ENCODE results near the gene CD2AP. TPM values are rescaled to one million over a fixed set of nuclear protein-coding genes. Genes with fewer than 3 reads are reported as not detected.
"Not testable (repeated sequence)": the region's sequence is repeated elsewhere in the genome, so short reads cannot be mapped to it uniquely, and the experiment has no call there.

CD2AP gene
- total RNA-seq, 1 donor from 2014 or later = 23.6 TPM

DNA sequence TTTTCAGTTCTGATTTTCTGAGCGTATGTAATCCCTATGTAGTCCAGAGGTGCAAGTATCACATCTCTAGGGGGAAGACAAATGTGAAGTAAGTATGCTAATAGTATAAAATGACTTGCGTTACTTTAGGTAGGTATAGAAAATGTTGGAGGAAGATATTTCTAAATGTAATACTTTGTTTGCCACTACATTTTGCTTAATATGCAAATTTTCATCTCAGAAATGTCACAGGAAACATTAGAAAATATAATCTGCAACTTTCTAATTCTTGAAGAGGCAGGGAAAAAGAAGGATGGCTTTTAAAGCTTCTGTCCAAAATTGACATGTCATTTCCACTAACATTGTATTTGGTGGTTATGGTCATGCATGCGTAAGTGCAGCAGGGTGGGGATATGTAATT lies 85.6 kb downstream of the CD2AP start:
- H3K27ac ChIP-seq = no peak overlapping the region
- H3K36me3 ChIP-seq = peaks cover 0 to 12% of the 10 kb centered on the region in 2 donors
- intact Hi-C loops (cut with DNase I) = no loop called here
- no peak overlapping the region for H3K4me3 ChIP-seq
- no peak for DNase-seq (ENCODE audit: extremely low spot score in 2 of 2)
- no peaks in the 10 kb centered on the region for H3K4me1 ChIP-seq
- TF ChIP-seq, protein P1, sequence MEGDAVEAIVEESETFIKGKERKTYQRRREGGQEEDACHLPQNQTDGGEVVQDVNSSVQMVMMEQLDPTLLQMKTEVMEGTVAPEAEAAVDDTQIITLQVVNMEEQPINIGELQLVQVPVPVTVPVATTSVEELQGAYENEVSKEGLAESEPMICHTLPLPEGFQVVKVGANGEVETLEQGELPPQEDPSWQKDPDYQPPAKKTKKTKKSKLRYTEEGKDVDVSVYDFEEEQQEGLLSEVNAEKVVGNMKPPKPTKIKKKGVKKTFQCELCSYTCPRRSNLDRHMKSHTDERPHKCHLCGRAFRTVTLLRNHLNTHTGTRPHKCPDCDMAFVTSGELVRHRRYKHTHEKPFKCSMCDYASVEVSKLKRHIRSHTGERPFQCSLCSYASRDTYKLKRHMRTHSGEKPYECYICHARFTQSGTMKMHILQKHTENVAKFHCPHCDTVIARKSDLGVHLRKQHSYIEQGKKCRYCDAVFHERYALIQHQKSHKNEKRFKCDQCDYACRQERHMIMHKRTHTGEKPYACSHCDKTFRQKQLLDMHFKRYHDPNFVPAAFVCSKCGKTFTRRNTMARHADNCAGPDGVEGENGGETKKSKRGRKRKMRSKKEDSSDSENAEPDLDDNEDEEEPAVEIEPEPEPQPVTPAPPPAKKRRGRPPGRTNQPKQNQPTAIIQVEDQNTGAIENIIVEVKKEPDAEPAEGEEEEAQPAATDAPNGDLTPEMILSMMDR (IDR thresholded peaks at IDR 0.05) = no peak
- TF ChIP-seq POLR2A (IDR thresholded peaks at IDR 0.05) = no peak
- TF ChIP-seq POLR2AphosphoS5 (IDR thresholded peaks at IDR 0.05; ENCODE audit: insufficient read depth in 1 of 2, low read depth in 1 of 2) = no peak
- no peaks in the 10 kb centered on the region for H3K27me3 ChIP-seq
- H3K9me3 ChIP-seq = no peaks in the 10 kb centered on the region

DNA sequence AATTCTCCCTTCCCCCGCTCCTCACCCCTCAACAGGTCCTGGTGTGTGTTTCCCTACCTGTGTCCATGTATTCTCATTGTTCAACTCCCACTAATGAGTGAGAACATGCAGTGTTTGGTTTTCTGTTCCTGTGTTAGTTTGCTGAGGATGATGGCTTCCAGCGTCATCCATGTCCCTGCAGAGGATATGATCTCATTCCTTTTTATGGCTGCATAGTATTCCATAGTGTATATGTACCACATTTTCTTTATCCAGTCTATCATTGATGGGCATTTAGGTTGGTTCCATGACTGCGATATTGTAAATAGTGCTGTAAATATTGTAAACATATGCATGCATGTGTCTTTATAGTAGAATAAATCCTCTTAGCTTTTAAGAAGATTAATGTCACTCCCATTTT lies 89.0 kb downstream of the CD2AP start:
- intact Hi-C loops (cut with DNase I); DNase-seq (ENCODE audit: extremely low spot score in 2 of 2); H3K4me3 ChIP-seq; H3K9me3 ChIP-seq; H3K27ac ChIP-seq; H3K27me3 ChIP-seq; H3K4me1 ChIP-seq: not testable (repeated sequence)
- peaks cover 0 to 12% of the 10 kb centered on the region in 2 donors for H3K36me3 ChIP-seq

DNA sequence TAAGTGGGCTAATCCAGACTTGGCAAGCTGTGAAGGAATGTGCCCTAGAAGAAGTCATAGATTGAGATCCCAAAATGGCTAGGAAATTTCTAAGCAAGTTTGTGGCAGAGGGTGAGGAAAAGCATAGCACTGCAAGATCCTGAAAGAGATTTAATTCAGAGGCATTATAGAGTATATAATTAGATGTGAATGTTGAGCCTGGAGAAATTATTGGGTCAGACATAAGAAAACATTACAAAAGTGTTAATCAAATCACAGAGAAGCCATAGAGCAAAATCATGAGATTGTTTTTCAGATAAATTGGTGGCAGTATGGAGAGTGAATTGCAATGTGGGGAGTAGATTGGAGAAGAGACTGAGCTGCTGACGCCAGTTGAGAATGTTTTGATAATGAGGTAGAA lies 90.0 kb downstream of the CD2AP start:
- Histone ChIP-seq H3K4me3 (no peak overlapping the region), H3K4me1 (no peaks in the 10 kb centered on the region), H3K36me3 (peaks cover 0 to 10% of the 10 kb centered on the region in 2 donors), H3K27me3 (no peaks in the 10 kb centered on the region), H3K9me3 (no peaks in the 10 kb centered on the region), H3K27ac (no peak overlapping the region)
- no peak for DNase-seq (ENCODE audit: extremely low spot score in 2 of 2)
- intact Hi-C loops (cut with DNase I) = no loop called here
- TF ChIP-seq POLR2A (IDR thresholded peaks at IDR 0.05) = no peak
- TF ChIP-seq, protein P1 (IDR thresholded peaks at IDR 0.05) = no peak
- no peak for TF ChIP-seq POLR2AphosphoS5 (IDR thresholded peaks at IDR 0.05; ENCODE audit: insufficient read depth in 1 of 2, low read depth in 1 of 2)

DNA sequence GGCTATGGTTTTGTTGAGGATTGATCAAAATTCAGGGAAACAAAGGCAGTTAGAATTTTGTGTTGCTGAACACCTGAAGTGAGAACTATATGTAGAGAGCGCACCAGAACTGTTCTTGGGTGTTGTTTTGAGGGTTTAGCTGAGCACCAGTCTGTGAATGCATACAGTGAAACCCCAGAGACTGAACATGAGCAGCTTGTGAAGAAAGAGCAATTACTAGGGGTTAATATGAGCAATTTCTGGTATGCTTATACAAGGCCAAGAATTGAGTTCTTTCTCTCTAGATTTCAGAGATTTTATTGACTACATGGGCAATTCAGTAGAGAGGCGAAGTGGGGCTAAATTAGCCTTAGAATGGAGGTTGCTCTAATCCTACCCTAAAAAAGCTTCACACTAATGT lies 93.9 kb downstream of the CD2AP start:
- Histone ChIP-seq H3K36me3 (peaks cover 0 to 2% of the 10 kb centered on the region in 2 donors), H3K9me3 (no peaks in the 10 kb centered on the region), H3K4me1 (no peaks in the 10 kb centered on the region), H3K27ac (no peak overlapping the region), H3K4me3 (no peak overlapping the region), H3K27me3 (no peaks in the 10 kb centered on the region)
- DNase-seq (ENCODE audit: extremely low spot score in 2 of 2) = no peak
- intact Hi-C loops (cut with DNase I) = no loop called here
- TF ChIP-seq, protein P1 (IDR thresholded peaks at IDR 0.05) = no peak
- TF ChIP-seq POLR2A (IDR thresholded peaks at IDR 0.05) = no peak
- no peak for TF ChIP-seq POLR2AphosphoS5 (IDR thresholded peaks at IDR 0.05; ENCODE audit: insufficient read depth in 1 of 2, low read depth in 1 of 2)

DNA sequence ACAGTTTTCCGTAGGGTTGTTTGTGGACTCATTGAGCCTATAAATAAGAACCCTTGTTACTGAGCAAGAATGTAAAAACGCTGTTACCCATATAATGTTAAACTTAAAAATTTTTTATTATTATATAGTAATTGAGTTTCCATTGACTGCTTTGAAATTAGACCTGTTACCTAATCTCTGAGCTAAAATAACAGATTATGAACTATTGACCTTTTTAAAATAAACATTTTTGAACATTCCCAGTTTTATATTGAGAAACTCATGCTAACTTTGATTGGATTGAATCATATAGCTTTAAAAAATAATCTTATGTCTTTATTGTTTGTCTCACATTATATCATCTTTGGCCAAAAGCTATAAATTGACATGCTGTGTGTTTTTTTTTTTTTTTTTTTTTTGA lies 95.5 kb downstream of the CD2AP start:
- Histone ChIP-seq H3K9me3 (no peaks in the 10 kb centered on the region), H3K27me3 (no peaks in the 10 kb centered on the region), H3K36me3 (peaks cover 0 to 9% of the 10 kb centered on the region in 2 donors), H3K4me3 (no peak overlapping the region), H3K4me1 (no peaks in the 10 kb centered on the region), H3K27ac (no peak overlapping the region)
- intact Hi-C loops (cut with DNase I) = no loop called here
- TF ChIP-seq, protein P1 (IDR thresholded peaks at IDR 0.05) = no peak
- TF ChIP-seq POLR2A (IDR thresholded peaks at IDR 0.05) (no peak), POLR2AphosphoS5 (IDR thresholded peaks at IDR 0.05; ENCODE audit: insufficient read depth in 1 of 2, low read depth in 1 of 2) (no peak)
- no peak for DNase-seq (ENCODE audit: extremely low spot score in 2 of 2)

DNA sequence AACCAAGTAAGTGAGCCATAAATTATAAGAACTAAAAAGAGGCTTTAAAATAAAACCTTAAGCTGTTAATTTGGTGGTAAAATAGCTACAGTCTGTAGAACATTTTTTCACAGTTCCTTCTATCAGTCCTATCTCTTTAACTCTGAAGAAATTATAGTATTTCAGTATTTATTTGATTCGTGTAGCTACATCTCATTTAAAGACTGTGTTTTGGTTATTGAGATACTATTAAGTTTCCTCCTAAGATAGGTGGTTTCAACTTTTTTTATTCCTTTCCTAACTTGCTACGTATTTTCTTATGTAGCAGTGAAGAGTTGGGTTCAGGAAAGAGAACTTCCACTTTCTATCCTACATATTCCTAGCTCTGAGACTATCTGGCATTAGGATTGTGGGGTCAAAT lies 97.2 kb downstream of the CD2AP start:
- Histone ChIP-seq H3K4me1 (no peaks in the 10 kb centered on the region), H3K27ac (no peak overlapping the region), H3K9me3 (no peaks in the 10 kb centered on the region), H3K4me3 (no peak overlapping the region), H3K27me3 (no peaks in the 10 kb centered on the region), H3K36me3 (peaks cover 0 to 18% of the 10 kb centered on the region in 2 donors)
- DNase-seq (ENCODE audit: extremely low spot score in 2 of 2) = no peak
- TF ChIP-seq, protein P1 (IDR thresholded peaks at IDR 0.05) = no peak
- TF ChIP-seq POLR2A (IDR thresholded peaks at IDR 0.05) (no peak), POLR2AphosphoS5 (IDR thresholded peaks at IDR 0.05; ENCODE audit: insufficient read depth in 1 of 2, low read depth in 1 of 2) (no peak)
- intact Hi-C loops (cut with DNase I) = no loop called here

Data from vagina (tissue), 2 donors.